HG02763 (cell line): ENCODE measurements around the gene LAMC1.

Source experiments
- ATAC-seq: cut with Tn5 transposase; IDR thresholded peaks from one replicate; pipeline ENCODE4 v1.9.1; 2021; ENCODE audit warnings: mild to moderate bottlenecking, moderate library complexity; ENCODE audit not compliant: unreplicated experiment

LAMC1 gene

DNA sequence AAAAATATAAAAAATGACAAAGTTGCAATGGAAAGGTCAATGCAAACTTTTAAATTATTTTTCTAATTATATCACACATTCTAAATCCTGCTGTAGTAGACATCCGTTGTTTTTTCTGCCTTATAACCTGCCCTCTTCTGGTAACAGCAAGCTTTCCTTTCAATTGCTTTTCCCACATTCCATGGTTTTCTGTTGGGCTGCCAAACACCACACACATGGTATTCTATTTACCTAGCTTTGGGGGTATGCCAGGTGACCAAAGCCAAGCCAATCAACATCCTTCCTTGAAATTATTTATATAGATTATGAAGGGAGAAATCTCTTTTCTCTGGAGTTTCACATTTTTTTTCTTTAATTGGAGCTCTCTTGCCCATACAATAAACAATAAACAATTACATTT is 3.4 kb upstream of the LAMC1 start:
- no peak for ATAC-seq

DNA sequence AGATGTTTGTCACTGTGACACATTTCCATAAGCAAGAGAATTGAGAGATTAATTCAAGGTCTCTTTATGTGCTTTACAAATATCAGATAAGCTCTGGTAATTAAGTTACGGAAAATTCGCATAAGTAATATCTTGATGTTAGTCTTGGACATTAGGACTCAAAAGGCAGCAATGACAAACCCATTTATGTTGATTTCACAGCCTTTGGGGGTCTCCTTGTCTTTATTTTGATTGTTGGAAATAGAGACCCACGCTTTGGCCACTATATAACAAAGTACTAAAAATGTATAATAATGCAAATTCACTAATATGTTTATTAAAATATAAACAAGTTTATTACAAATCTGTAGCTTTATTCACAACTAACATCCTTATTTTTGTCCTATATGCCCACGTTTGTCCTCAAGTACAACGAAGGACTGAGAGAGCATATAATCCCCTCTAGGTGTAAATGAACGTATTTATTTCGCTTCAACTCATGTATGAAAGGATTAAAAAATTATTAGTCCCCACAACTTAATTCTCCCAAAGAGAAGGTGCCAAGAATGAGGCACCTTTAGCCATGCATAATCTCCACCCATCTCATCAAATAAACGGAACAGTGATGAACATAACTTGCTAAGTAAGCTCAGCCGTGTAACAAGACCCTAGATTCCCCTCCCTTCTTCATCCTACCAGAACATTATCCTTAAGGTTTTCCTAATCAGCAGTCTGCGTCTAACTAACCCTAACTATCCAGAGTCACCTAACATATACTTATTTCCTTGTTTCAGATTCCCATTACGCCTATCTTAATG is 1.6 kb upstream of the LAMC1 start:
- ATAC-seq: no peak

DNA sequence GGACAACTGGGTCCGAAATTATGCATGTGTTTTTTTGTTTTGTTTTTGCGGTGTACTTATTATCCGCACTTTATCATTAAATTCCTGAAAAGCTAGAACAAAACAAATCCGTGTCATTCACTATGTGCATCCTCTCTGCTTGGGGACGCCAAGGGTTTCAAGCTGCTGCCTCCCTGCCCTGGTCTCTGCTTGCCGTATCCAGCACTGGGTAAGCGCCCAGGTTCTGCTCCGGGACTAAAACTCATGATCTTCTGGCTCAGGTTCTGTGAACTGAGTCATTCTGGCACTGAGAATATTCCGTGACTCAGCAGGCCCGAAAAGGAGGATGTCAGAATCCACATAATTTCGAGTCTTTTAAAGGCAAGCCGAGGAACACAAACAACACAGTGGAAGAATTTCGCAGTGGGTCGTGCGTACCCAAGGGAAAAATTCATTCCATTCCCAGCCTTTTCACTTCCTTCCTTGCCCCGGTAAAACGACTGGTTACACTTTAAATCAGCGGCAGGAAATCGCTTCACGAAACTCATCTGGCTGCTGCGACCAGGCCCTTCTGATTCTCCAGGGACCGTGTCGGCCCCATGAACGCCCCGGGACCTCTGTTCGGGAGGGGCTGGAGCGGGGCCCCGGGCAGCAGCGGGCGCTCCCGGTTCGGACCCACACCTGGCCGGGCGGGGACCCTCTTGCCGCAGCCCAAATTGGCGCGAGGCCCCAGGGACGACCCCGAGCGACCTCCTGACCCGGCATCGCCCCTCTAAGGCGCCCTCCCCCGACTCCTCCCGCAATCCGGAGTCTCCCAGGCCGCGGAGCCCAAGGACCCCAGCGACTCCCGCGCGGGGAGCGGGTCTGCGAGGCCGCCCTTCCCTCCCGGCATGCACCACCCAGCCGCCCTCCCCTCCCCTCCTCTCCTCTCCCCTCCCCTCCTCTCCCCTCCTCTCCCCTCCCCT is 746 bp upstream of the LAMC1 start:
- peak; percentile 30 for ATAC-seq

DNA sequence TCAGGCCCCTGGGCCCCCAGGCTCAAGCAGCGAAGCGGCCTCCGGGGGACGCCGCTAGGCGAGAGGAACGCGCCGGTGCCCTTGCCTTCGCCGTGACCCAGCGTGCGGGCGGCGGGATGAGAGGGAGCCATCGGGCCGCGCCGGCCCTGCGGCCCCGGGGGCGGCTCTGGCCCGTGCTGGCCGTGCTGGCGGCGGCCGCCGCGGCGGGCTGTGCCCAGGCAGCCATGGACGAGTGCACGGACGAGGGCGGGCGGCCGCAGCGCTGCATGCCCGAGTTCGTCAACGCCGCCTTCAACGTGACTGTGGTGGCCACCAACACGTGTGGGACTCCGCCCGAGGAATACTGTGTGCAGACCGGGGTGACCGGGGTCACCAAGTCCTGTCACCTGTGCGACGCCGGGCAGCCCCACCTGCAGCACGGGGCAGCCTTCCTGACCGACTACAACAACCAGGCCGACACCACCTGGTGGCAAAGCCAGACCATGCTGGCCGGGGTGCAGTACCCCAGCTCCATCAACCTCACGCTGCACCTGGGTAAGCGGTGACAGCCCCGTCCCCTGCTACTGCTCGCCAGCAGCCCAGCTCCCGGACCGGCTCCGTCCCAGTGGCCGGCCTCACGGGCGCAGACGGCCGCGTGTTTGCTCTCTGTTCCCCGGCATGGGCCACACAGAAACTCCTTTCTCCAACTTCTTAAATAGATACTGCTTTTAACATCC is 539 bp downstream of the LAMC1 start:
- peak; percentile 72 for ATAC-seq

DNA sequence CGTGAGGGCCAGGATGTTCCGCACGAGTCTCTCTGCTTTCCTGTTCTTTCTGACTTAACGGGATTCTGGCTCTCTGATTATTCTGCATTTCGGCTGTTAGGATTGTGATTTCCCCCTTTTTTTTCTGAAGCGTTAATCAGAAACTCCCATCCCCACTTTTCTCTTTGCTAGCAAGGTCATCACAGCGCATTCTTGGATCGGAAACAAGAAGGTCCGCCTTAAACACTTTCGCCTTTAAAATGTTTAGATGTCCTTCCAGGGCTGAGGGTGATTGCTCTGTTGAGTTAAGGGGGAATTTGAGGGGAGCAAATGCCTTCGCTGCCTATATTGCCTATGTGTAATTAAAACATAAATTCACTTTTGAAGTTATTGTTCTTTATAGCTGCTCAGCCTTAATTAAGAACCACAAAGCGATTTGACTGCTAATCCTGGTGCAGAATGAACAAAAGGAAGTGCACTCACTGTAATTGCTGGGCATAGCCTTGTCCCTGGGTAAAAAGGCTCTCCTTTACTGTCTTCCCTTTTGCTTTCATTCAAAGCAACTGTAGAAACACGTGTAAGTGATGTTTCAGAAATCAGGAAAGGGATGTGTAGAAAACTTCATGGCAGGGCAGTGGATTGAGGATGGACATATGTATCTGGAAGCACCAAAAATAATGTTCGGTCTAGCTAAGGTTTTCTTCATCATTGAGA is 1.2 kb downstream of the LAMC1 start:
- no peak for ATAC-seq

DNA sequence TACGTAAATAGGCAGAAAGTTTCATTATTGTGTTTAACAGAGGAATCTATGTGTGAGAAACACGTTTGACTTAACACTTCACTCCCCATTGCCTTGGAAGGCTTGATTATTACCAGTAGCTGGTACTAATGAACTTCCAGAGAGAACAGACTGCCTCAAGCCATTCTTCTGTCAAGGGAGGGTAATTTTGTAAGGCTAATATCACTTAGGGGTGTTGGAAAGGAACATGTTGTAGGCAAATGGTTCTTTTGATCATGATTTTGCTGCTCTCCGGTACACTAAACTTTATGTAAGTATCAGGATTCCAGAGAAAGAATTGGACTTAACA is 1.8 kb downstream of the LAMC1 start:
- ATAC-seq: no peak

DNA sequence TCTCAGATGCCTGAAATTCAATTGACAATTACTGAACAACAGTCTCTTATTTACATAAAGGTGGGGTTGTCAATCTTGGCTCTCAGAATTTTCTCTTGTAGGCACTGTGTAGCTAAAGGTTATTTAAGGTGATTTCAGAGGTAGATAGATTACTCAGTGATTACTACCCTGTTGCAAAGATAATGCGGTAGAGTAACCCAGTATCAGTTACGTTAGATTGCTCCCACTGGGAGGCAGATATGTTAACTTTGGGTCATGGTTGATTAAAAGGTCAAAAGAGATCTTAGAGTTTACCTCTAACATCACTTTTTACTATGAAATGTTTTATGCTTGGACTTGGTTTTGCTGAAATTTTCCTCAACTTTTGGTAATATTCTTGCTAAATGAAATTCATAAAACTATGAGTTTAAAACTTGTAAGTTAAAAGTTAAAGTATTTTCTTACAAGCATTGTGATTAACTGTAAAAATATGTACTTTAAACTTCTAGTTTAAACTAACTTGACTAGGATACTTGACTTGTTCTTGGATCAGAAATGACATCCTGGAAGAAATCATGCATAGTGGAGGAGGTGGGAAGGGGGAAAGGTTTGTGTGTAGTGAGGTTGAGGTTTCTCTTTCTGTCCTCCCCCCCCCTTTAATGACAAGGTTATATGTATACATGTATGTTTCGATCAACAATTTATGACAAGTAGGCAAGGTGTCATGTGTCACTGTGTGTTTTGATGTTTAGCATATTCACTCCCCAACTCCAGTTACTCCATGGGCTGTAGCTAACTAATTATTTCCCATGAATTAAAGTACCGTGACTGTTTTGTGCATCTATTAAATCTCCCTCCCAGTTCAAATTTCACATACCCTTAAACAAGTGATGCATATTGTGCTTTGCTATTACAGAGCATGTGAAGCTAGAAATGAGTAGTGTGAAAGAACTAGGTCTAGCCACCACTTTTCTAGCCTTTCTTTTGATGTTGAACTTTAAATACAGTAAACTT is 2.9 kb downstream of the LAMC1 start:
- no peak for ATAC-seq

DNA sequence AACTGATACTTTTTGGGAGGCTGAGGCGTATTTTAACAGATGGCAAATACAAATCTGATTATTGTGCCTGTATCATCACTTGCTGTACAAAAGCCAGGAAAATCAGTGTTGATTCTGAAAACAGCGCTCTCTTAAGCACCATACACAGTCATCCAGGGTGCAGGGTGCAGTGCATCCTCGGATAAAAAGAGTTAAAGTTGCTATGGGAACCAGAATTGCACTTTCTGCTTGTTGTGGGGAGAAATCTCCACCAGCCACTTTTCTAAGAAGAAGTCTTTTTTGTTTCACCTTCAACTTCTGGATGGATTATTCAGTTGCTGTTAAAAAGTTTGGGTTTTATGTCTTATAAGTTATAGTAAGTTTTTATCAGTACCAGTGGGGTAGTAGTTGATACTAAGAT is 3.8 kb downstream of the LAMC1 start:
- ATAC-seq: no peak

DNA sequence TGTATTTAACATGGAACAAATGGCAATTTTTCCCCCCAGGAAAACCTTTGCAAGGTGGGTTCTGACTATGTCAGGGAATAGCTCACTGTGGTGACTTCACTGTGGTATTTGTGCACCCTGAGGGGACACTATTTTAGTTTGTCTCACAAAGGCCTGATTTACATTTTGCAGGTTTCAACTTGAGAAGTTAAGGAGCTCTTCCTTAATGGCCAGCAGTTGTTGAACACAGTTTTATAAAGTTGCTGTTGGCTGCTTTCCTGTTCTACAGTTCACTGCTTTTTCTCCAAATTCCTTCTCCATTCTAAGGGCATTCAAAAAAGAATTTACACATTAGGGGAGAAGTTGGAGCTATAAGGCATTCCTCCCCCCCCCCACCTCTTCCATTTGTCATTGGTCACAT is 4.6 kb downstream of the LAMC1 start:
- ATAC-seq: no peak

DNA sequence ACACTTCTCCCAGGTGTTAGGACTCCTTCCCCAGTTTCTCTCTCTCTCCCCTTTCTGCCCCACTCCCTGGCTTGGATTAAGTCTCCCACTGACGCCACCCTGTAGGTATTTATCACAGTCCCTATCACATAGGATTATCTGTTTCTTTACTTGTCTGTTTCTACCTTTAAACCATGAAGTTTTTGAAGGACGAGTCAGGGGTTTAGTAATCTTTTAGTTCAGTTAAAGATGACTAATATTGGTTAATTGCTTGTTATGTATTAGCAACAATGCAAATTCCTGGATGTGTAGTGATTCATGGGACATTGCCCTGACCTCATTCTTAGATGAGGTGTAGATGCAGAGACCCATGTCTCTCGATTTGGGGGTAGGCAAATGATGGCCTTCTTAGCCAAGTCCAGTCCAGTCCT is 6.4 kb downstream of the LAMC1 start:
- no peak for ATAC-seq

DNA sequence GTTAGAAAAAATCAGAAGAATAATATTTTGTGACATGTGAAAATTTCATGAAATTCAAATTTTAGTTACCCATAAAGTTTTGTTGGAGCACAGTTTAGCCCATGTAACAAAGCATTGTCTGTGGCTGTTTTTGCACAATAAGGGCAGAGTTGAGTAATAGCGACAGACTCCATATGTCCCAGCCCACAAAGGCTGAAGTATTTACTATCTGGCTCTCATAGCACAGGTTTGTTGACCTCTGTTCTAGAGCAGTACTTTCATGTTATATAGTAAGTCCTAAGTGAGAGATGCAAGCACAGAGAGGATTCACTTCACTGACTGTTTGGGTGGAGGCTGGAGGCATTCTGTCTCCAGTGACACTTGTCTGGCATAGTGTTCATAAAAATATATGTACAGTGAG is 6.8 kb downstream of the LAMC1 start:
- ATAC-seq: no peak

DNA sequence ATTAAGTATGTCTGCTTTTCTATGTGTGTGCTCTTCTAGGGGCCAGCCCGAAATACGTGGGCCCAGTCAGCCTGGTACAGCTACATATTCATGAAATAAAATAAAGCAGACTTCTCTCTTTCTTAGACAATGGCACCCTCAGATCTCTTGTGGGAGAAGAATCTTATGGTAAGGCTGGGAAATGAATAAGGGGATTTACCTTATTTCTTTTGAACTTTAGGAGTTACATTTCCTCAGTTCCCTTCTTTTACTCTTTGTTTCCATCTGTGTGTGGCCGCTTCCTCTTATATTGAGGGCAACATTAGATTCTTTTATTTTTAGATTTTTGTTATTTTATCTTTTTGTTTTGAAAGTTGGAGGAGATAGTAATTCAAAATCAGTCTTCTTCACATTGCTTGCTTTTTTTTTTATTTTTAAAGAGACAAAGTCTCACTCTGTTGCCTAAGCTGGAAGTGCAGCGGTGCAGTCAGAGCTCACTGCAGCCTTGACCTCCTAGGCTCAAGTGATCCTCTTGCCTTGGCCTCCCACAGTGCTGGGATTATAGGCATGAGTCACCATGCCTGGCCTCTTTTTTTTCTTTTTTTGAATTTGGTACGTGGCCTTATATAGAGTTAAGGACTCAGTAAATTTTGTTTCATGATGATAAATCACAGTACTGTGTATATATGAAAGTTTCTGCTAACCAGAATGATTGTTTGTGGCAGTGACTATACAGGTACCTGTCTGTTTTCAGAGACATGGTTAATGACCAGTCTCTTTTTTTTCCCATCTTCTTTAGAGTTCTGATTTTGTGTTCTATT is 9.1 kb downstream of the LAMC1 start:
- no peak for ATAC-seq

DNA sequence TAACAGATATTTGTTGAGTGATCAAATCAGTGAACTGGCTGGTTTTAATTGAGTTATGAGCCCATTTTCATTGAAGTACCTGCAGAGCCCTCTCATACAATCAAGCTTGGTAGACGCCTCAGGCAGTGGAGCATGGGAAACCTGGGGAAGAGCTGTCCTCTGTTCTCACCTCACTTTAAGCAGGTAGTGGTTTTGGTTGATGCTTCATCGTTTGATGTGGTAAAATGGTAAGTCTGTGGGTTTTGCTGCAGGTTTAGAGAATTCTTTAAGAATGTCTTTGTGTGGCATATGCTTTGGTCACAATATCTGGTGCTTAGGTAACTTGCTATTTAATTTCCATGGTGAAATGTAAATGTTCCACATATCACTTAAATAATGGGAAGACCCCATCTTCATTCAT is 10.0 kb downstream of the LAMC1 start:
- ATAC-seq: no peak

DNA sequence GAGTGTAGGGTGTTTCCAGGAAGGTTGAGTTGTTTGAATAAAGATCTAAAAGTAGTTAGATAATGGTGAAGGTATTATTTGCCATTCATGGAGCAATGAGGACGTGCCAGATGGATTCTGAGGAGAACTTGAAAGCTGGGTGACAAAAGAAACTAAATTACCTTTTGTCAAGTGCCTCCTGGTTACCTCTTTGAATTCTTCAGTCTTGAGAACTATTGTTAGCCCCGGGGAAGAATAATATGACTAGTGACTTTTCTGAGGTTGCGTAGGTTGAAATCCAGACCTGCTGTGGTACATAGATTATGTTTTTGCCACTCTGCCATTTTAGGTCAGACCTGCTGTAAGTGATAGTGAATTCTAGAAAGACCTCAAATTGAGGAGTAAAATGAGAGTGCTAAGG is 11.5 kb downstream of the LAMC1 start:
- ATAC-seq: no peak

DNA sequence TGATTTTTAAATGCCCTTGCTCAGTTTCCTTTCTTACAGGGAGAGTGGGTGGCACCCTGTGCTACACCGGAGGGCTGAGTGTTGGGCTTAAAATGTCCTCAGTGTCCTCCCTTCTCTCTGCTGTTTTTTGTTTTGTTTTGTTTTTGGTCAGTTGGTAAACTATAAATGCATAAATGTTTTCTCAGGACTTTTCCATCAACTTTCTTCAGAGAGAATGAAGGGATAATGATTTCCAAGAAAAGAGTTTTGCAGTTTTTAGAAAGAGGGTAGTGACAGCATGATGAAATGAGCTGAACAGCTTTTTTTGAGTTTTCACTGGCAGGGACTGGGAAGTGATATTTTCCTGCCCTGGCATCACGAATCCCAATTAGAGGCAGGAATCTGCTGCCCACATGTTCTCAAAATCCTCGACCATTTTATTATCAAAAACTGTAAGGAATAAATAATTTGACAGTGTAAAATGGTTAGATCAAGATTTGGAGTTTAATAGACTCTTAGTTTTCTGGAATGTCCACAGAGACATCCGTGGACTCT is 15.2 kb downstream of the LAMC1 start:
- ATAC-seq: no peak

DNA sequence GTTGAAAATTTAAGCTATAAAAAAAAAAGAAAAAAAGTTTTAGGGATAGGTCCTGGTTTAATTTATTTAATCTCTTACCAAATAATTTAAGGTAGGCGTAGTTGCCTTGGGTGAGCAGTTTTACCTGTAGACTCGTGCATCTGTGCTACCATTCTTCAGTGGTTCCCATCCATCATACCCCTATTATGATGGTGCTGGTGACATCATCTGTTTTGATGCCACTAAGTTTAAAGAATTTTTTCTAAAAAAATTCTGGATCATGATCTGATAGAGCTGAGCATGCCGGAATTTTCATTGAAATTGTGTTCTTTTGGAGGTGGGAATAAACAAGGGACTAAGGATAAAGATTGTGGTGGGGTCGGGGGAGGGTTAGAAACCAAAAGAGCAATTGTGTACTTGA is 15.7 kb downstream of the LAMC1 start:
- no peak for ATAC-seq

DNA sequence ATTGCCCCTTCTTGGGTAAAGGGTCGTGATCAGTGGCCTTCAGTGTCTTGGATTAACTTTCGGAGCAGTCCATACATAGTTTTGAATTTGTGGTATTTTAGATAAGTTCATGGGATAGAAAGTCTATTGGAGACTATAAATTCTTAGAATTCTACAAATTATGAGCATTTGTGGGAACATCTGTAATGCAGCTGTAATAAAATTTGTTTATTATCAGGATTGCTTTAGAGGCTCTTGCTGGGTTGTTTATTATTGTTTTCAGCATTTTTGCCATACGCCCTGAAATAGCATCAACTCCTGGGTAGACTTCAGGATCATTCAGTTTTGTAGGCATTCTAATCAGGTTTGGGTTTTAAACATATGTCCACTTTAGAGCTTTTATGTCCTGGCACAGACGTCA is 16.1 kb downstream of the LAMC1 start:
- no peak for ATAC-seq

DNA sequence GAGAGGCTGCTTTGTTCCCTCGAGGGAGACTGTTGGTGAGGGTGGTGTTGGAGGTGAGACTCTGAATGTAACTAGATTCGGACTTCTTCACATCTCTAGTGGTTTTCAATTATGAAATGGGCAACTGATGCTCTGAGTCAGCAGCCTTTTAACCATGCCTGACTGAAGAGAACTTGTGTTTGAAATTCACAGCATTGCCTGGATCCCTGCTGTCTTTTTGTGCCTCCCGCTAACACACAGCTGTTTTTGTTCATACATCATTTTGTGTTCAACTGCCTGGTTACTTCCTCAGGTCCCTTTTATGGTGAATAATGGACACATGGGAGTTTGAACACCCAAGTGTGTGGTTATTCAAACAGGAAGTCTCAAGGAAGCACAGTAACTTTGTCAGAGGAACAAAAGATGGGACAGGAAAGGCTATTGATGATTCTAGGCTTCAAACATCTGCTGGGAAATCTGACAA is 16.8 kb downstream of the LAMC1 start:
- no peak for ATAC-seq

DNA sequence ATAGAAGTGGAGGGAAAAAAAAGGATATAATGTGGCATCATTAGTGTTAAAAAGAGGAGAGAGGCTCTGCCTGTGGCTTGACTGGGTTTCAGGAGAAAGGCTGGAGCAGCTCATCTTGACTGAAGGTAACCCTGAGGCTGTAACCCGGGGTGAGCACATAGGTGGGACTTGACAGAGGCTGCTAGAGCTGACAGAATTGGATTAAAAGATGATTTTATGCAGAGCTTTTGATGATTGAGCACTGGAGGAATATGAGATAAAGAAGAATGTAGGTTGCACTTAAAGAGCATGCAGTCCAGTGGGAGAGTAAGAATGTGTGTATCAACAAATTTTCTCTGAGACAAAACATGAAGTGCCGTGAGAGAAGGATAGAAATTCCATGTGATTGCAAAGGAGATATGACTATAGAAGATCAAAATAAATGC is 17.3 kb downstream of the LAMC1 start:
- ATAC-seq: no peak
